ENCODE measurements around the gene NOXO1.

NOXO1 gene

DNA sequence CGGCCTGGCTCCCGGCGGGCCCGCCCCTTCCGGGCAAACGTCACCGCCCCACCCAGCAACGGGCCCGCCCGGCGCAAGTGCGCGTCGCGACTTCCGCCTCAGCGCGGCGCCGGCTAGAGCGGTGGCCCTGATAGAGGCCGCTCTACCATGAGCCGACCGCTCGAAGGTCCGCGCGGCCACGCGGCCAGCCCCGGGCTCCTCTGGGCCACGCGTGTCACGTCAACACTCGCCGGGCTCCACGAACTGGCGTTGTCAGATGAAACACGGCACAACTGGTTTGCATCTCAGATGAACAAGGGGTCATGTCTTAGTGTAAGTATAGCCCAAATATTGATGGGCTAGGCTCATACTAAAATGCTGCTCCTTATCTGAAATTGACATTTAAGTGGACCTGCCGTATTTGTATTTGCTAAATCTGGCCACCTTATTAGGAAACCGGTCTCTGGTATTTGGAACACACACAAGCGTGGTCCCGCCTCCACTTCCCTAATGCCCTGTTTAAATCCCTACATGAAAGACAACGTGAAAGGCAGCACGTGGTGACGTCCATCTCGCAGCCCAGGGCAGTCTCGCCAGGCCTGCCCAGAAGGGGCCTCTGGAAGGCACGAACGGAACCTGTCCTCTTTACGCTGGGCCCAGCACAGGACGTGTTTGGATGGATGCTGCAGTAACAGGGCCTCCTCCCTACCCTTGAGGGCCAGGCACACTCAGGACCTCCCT lies 28.7 kb upstream of the NOXO1 start, which contains the start of gene ZNF598:
Gene ZNF598, minus strand, starts transcription at position 31 of the 720 bp plus-strand sequence.
- peak; percentile 89 for DNase-seq

DNA sequence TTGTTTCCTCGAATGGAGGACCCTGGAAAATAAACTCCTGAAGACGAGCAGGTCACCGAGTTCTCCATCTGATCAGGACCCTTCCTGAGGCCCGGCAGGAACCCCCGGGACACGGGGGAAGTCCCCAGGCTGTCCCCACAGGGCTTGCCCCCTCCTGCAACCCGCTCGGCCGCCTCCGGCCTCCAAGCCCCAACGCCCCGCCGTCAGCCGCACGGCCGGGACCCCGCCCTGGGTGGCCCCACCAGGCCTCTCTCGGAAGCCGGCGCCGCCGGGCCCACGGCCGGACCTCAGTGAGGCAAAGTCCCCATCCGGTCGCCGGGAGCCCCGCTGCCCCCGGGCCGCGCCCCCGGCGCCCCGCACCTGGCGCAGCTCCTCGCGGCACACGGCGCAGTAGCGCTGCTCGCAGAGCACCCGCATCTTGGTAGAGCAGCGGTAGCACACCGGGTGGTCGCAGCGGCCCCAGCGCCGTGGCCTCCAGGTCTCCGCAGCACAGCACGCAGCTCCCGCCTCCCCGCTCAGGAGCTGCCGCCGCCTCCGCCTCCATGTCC lies 28.0 kb upstream of the NOXO1 start:
- DNase-seq = no peak

DNA sequence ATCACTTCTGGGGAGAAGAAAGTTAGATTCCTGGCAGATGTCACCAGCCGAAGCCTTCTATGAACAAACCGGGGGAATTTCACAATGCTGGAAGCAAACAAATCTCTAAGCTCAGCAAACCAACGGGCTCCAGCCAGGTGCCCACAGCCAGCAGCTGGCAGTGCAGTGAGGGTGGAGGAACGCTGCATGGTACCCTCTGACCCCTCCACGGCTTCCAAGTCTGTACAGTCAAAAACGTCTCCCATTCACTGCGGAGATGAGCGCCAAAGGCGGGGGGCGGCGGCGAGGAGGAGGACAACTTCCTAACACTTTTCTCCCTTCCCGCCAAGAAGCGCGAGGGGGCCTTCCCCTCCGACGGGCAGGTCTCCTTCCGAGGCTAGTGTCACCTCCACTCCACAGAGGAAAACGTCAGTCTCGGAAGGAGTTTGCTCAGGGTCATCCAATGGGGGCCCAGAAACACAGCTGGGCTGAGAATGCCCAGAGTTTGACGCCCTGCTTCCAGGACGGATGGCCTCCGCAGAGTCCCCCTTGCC lies 27.4 kb upstream of the NOXO1 start:
- DNase-seq = no peak

DNA sequence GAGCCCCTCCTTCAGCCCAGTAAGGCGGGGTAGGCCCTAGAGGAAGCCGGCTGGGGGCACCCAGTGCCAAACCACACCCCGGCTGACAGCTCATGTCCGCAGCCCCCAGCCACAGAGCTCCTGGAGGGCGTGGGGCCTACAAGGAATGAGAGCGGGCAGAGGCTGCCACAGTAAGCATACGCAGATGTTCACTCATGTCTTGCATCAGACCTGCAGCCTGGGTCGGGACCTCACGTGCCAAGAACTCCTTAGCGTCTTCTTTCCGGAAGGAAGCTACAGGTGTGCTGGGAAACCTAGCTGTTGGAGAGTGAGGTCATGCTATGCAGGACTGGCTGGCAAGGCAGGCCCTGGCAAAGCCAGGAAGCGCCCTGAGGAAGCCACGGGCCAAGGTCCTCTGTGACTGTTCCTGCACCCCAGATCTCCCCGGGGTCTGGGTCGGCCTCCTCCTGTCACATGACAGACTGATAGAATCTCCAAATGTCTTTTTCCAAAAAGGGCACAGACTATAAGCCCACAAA lies 26.8 kb upstream of the NOXO1 start:
- no peak for DNase-seq

DNA sequence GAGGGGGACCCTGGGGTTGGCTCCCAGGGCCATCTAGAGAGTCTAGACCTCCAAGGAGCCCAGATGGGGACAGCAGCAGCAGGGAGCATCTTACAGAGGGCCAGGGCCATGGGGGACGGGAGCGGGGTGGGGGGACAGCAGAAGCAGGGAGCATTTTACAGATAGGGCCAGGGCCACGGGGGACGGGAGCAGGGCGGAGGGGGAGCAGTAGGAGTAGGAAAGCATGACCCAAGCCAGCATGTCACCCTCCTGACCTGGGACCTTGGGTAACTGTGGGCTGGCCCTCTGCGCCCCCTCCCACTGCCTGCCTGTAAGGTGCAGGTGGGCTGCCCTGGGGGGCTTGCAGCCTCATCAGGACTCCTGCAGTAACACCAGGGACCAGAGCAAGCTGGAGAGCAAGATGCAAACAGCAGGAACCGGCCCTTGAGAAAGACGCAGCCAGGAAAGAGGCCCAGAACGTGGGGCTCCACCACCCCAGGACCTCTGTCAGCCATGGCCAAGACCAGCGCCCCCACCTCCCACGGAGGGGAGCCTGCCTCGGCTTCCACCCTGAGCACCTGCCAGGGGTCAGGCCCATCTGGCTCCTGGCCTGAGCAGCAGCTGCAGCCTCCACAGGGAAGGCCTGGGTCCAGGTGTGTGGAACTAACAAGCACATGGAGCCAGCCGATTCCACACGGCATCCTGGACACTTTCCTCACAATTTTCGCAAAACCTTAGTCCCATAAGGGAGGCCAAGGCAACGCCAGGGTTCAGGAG lies 26.0 kb upstream of the NOXO1 start:
- DNase-seq = no peak

DNA sequence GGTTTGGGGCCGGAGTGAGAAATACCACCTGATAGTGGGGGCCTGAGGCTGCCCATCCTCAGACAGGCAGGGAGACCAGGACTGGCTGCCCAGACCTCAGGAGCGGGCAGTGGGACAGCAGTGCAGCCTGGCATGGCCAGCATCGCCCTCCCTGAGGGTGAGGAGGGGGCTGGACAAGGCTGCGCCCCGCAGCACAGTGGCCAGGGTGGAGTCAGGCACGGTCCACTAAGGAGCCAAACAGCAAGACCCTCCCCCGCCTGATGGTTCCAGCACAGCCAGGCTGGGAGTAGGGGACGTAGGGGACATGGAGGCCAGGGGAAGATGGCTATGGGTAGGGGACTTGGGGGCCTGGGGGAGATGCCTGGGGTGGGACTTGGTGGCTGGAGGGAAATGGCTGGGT lies 25.0 kb upstream of the NOXO1 start:
- no peak for DNase-seq

DNA sequence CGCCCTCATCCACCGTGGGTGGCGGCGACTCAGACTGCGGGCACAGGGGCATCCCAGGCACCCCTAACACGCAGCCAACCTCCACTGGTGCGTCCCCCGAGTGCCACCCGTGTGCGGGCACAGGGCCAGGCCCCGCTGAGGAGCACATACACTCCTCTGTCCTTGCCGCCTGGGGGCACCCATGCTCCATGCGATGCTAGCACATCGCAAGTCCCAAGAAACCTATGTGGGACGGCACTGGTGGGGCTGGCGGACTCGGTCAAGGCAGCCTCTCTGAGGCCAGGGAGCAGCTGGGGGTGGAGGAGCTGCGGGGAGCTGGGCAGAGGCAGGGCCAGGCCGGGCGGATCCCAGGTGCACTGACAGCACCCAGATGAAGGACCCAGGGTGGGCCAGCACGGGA lies 24.4 kb upstream of the NOXO1 start:
- DNase-seq = no peak

DNA sequence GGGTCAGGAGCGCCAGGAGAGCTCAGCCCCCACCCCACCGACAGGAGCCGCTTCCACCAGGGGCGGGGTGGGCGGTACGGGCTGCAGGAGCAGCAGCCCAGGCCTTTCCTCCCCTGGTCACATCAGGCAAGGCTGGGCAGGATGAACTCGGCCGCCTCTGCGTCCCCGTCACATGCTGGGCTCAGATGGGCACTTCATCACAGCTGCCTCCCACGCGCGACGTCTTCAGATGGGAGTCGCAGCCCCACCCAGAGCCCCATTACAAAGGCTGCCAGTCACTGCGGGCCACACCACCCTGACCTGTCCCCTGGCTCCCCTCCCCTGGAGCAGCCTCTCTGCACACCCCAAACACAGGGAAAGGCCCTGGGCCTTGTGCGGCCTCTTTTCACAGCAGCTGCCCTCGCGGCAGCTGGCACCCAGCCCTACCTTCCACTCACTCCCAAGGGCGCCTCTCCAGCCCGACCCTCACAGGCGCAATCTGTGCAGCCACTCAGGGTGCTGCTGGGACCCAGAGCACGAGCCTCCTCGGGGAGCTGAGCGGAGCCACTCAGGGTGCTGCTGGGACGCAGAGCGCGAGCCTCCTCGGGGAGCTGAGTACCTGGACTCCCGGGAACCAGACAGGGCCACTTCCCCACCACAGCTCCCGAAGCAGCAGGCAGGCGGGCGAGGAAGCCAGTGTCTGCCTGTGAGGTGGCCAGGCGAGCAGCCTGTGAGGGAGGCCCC lies 23.7 kb upstream of the NOXO1 start:
- DNase-seq = no peak

DNA sequence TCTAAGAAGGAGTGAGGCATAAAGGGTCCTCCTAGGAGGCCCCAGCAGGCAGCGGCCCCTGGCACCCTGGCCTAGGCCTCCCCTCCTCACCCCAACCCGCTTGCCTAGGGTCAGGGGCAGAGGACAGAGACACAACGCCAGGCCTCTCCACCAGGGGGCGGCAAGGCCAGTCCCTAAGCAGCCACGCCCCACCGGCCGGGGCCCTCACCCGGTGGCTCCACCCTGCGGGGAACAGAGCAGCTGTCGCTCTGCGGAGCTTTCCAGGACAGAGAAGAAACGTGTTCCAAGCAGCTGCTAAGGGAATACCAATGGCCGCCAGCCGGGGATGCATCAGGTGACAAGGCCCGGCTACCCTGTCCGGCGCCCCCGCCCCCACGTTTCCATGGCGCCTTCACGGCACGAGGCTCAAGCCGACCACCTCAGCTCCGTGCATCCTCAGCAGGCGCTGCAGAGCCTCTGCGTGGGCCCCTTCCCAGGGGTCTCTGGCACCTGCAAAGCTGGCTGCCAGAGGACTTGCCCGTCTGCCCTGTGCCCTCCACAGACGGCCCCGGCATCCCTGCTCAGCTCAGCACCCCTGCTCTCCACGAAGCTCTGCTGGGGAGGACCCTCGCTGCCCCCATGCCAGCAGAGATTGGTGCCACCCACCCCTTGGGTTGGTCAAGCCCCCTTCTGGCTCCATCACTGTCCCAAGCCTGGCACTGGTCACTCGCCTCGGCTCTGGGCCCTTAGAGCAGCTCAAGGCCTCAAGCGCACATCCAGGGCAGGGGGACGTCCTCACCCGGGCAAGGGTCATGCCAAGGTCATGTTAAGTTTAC lies 22.8 kb upstream of the NOXO1 start:
- DNase-seq = peak; percentile 94

DNA sequence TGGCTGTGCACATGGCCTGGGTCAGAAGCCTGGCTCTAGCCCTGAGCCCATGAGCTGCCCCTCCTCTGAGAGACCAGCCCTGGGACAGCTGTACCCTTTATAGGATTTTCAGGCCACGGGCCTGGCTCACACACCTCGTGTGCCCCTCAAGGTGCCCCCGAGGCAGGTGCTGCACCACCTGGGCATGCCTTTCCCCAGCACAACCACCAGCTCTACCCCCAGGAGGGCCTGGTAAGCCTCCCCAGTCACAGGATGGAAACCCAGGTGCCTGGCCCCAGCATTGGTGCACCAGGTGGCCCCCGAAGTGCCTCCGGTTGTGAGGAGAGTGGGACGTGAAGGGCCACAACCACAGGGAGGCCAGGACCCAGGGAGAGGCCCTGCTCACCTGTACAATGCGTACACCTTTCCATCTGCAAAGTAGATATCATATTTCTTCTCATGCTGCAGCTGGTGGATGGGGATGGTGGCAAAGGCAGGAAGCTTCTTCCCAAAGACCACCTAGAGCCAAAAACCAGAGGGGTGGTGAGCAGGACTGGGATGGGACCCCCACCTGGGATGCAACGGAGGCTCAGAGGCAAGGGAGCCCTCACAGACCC lies 22.1 kb upstream of the NOXO1 start:
- DNase-seq = no peak

DNA sequence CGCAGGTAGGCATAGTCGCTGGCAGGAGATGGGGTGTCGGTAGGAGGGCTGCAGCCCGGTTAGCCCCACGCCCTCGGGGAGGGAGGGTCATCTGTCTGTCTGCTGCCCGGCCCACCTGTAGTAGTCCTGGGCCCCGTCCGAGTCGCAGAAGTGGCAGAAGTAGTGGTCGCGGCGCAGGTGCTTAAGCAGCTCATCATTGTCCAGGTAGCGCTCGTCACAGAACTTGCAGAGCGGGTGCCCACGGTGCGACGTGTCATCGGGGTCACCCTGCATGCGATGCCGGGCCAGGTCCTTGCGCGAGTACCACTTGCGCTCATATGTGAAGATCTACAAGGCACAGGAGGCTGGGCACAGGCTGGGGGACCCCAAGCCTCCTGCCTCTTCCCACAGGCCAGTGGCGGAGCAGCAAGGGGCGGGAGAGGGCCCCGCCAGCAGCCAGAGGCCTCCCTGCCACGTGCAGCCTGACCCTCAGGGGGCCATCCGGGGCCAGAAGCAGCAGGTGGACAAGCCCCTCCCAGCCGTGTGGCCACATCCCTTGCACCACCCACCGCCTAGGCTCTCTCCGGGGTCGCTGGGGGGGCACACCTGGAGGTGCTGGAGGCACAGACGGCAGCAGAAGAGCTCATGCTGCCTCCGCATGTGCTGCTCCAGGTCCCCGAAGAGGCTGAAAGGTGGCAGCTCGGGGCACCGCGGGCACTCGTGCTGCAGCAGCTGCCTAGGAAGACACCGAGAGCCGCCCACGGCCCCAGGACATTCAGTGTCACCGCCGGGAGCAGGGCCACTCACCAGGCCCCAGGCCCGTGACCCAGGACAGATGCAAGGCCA lies 21.3 kb upstream of the NOXO1 start:
- DNase-seq = no peak

DNA sequence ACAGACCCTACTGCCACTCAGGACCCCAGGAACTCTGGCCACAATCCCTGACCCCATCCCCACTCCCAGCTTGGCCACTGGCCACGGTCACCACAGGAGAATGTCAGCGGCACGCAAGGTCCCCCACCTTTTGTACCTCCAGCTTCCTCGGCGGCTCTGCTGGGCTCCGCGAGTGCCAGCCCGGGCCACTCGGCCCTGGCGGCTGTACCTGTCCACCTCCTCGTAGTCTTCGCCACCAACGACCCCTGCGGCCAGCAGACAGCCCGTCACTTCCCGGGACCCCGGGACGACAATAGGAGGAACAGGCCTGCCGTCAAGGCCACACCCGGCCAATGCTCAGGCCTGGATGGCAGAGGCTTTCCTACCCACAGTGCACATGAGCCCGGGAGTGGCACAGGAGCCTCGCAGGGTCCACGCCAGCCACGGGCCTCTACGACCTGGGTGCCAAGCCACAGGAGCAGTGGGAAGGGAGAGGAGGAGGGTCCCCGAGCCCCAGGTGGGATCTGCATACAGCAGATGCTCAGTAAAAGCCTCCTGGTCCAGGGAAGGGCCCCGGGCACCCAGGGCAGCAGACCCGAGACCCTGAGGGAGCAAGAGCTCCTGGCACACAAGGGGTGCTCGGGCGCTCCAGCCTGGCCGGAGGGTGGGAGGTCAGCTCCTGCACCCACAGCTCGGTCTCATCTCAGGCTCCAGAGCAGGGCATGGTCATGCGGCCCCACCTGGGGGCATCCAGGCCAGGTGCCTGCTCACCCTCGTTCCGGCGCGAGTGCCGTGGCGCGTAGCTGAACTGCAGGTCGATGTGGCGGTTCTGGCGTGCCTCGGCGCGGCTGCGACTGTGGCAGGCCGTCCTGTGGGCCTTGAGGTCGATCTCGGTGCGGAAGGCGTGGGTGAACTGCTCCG lies 20.4 kb upstream of the NOXO1 start:
- no peak for DNase-seq

DNA sequence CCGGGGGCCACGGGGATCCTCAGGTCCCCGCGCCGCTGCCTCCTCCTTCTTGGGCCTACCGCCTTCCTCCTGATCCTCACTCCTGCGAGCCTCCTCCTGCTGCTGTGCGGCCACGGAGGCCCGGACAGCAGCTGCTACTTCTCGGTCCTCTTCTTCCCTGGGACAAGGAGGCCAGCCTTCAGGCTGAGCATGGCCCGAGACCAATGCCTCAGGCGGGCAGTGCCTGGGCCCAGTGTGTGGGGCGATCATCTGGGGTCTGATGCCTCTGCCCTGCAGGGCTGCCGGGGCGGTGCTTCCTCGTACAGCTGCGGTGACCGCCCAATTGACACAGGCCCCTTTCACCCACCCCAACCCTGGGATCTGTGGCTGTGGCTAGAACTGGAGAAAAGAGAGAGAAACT lies 19.8 kb upstream of the NOXO1 start:
- DNase-seq = no peak

DNA sequence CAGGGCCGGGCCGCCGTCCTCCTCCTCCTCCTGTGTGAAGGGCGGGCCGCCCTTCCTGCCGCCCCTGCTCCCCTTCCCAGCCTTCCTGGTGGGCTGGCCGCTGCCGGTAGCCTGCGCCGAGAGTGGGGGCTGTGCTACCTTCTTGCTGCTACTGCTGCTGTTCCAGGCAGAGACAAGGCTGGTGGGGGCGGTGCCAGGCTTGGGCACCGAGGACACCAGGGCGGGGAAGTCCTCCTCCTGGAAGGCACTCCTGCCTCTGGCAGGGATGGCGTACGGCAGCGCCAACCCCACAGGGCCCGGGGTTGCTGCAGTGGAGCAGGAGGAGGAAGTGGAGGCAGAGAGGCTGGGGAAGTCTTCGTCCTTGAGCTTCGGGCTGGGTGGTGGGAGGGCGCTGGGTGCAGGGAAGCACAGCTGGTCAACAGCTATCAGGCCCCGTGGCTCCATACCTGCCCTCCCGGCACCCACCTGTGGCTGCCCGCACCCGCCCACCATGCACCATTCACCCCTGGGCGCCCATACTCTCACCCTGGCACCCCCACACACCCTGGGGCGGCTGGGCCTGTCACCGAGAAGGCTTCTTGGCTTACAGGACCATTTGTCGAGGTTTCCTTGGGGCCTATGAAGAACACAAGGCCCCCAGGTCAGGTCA lies 18.7 kb upstream of the NOXO1 start:
- DNase-seq = no peak

DNA sequence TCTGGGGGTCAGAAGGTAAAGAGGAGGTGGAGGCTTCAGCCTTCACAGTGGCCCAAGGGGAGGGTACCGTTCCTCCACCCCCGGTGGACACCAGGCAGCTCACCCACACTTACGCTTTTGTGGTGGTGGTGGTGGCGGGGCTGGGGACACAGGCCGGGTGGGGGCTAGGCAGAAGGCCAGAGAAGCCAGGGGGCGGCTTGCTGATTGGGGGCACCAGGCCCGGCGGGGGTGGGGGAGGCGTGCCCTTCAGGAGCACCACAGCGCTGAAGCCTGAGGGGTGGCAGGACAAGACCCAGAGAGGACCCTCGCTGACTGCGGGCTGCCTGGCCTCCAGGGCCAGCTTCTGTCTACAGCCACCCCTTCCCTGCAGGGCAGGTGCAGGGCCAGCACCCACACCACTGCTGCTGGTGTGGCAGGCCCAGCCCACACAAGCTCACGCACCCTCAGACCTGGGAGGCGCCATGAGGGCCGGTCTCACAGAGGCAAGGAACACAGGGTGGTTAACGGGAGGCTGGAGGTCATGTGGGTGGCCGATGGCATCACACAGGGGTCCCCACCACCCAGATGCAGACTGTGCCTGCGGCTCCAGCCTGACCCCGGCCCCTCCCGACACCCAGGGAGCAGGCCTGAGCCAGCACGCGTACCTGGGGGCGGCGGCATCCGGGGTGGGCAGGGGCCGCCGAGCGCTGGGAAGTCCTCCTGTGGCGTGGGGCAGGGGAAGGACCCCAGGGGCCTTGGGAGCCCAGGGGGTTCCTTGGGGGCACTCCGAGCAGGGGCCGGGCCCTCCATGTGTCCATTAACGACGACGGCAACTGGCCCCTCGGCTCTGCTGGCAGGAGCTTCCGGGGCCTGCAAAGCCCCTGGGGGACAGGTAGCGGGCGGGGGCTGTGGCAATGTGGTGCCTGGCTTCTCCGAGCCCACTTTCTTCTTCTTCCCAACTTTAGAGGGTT lies 17.9 kb upstream of the NOXO1 start:
- DNase-seq = no peak

DNA sequence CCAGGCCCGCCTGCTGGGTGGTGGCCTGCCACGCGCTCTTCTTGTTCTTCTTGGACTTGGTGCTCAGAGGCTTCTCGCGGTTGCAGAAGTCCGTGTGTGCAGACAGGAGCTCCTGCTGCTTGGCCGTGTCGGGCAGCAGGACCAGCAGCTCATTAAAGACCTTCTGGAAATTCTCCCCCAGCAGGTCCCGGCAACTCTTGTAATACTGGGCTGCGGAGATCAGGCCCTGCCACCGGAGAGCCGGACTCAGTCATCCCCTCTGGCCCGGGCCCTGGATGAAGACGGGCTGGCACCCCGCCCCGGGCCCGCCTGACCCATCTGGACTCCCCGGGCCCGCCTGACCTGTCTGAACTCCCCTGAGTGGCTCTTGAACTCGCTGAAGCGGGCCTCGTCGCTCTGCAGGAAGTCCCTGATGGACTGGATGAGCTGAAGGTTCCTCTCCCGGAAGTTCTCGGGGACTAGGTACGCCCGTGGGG lies 17.1 kb upstream of the NOXO1 start:
- DNase-seq = no peak

DNA sequence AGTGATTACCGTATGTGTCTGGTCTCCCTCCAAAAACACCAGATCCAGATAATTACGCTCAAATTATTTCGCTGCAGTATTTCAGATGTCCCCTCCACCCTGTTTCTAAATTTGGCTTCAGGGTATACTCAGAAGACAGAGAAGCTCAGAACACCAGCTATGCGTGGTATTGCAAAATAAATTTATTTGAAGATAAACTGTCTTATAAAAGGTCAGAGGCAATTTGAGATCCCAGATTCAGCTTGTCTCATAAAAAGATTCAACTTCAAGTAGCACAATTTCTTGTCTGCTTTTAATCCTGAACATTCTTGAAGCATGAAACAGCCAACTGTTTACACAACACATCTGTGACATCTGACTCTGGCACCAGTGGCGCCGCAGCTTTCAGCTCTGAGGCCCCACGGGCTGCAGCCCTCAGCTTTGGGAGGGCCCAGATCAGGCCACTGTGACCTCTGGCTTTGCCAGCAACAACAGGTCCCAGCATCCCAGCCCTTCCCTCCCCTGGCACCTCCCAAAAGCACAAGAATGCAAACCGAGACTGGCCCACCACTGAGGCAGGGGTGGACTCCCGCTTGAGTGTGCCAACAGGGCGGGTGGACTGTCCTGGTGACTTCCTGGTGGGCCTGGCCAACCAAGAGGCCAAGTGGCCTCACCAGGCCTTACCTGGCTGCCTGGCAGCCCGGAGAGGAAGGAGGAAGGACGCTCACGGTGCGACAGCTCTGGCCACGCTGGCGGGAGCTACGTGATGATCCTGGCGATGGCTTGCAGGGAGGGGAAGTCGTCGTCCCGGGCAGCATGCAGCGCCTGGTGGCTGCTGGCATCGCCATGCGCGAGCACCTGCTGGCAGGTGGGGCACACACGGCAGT lies 16.5 kb upstream of the NOXO1 start:
- no peak for DNase-seq
